ENCODE measurements around the gene RPS29. TPM values are rescaled to one million over a fixed set of nuclear protein-coding genes. Genes with fewer than 3 reads are reported as not detected.
A peak's percentile ranks its signal among the peaks of the same experiment; 100 is the strongest.

The RPS29 gene
- total RNA-seq, 1 donor from 2014 or later = 3,259 TPM

- CTCF ChIA-PET = interaction anchor here (1.3 to 3.5 kb wide), 4 partner anchors 11 to 25 kb away, joined by 4 to 32 read pairs (median 10); partner anchors contain the start of genes MGAT2, RPL36AL and RPS29
- DNase-seq = no peak
- peaks cover 24% of the 10 kb centered on the region for H3K36me3 Mint-ChIP-seq (ENCODE audit: low read depth)
- peak overlapping the region; percentile 96 for H3K27ac Mint-ChIP-seq
- peak overlapping the region; percentile 95 for H3K4me3 Mint-ChIP-seq
- peaks cover 65% of the 10 kb centered on the region for H3K4me1 Mint-ChIP-seq
- no peaks in the 10 kb centered on the region for H3K9me3 Mint-ChIP-seq
- intact Hi-C loops (cut with micrococcal nuclease) = loop anchor here (1.0 to 10.0 kb wide), 7 partner anchors 12 to 937 kb away; partner anchors contain the start of genes DMAC2L, KLHDC2, L2HGDH and MAP4K5
- H3K27me3 Mint-ChIP-seq = no peaks in the 10 kb centered on the region
- POLR2A ChIA-PET = interaction anchor here (1.0 to 8.5 kb wide), 14 partner anchors 9 to 518 kb away, joined by 3 to 293 read pairs (median 5); partner anchors contain the start of genes DNAAF2, KLHDC2, MGAT2 and NEMF
- TF ChIP-seq, protein P1, sequence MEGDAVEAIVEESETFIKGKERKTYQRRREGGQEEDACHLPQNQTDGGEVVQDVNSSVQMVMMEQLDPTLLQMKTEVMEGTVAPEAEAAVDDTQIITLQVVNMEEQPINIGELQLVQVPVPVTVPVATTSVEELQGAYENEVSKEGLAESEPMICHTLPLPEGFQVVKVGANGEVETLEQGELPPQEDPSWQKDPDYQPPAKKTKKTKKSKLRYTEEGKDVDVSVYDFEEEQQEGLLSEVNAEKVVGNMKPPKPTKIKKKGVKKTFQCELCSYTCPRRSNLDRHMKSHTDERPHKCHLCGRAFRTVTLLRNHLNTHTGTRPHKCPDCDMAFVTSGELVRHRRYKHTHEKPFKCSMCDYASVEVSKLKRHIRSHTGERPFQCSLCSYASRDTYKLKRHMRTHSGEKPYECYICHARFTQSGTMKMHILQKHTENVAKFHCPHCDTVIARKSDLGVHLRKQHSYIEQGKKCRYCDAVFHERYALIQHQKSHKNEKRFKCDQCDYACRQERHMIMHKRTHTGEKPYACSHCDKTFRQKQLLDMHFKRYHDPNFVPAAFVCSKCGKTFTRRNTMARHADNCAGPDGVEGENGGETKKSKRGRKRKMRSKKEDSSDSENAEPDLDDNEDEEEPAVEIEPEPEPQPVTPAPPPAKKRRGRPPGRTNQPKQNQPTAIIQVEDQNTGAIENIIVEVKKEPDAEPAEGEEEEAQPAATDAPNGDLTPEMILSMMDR (IDR thresholded peaks at IDR 0.05) = no peak
- ATAC-seq (ENCODE audit: low read depth) = no peak
These were observed 12.0 kb upstream of the RPS29 start for GRCh38 chr14:49598189-49598484.

DNA sequence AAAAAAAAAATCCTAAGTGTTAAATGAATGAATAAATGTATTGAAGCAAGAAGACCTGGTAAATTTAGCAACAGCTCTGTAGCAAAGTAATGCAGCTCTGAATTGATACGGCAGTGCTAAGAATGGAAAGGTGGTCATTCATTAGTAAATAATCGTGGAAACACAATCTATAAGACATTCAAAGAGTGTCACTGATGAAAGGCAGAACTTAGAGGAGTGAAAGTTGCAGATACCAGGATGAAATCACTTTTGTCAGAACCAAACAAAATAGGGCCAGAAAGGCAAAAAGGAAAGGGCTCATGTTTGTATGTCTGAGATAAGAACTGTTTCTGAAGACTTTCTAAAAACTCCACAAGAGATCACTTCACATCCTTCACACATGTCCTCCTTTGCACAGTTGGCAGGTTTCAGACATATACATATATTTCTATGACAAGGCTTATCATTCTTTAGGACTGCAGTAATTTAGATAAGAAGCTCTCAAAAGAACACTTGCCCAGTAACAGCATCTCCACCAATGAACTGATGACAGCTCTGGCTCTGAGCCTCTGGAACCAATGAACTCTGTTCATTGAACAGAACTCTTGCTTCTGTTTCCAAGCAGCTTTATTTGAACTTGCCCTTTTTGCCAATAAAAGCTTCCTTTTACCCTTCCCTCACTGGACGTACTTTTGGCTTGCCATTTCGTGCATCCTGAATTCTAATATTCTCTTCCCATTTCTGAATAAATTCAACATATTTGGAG, 8.3 kb upstream of the RPS29 start:
- Mint-ChIP-seq H3K9me3 (no peaks in the 10 kb centered on the region), H3K27ac (peak overlapping the region; percentile 96), H3K4me1 (peaks cover 59% of the 10 kb centered on the region), H3K27me3 (no peaks in the 10 kb centered on the region), H3K36me3 (ENCODE audit: low read depth) (peaks cover 16% of the 10 kb centered on the region), H3K4me3 (peak overlapping the region; percentile 6)
- ChIA-PET CTCF (interaction anchor here (1.0 to 2.7 kb wide), 4 partner anchors 8 to 173 kb away, joined by 3 to 21 read pairs (median 5); partner anchors contain the start of genes KLHDC2, MGAT2, RPL36AL and RPS29), POLR2A (interaction anchor here (0.6 to 8.5 kb wide), 7 partner anchors 9 to 1235 kb away, joined by 3 to 293 read pairs (median 7); partner anchors contain the start of genes DNAAF2, KLHDC2, MGAT2 and RPL36AL)
- ATAC-seq (ENCODE audit: low read depth) = peak; percentile 11
- TF ChIP-seq, protein P1 (IDR thresholded peaks at IDR 0.05) = no peak
- intact Hi-C loops (cut with micrococcal nuclease) = loop anchor here (5.0 to 10.0 kb wide), 2 partner anchors 878 to 940 kb away; partner anchors contain the start of gene MAP4K5
- DNase-seq = no peak

- CTCF ChIA-PET = interaction anchor here (2.7 kb wide), 1 partner anchor 28 kb away, joined by 7 read pairs; the partner anchor contains the start of genes MGAT2 and RPL36AL
- H3K27ac Mint-ChIP-seq = peak overlapping the region; percentile 96
- no peaks in the 10 kb centered on the region for H3K9me3 Mint-ChIP-seq
- no peaks in the 10 kb centered on the region for H3K27me3 Mint-ChIP-seq
- peaks cover 3% of the 10 kb centered on the region for H3K36me3 Mint-ChIP-seq (ENCODE audit: low read depth)
- POLR2A ChIA-PET = interaction anchor here (7.0 to 8.5 kb wide), 2 partner anchors 28 to 41 kb away, joined by 117 to 293 read pairs; partner anchors contain the start of genes DNAAF2, MGAT2 and RPL36AL
- no peak overlapping the region for H3K4me3 Mint-ChIP-seq
- TF ChIP-seq, protein P1 (IDR thresholded peaks at IDR 0.05) = no peak
- DNase-seq (no peak), ATAC-seq (ENCODE audit: low read depth) (no peak)
- intact Hi-C loops (cut with micrococcal nuclease) = loop anchor here (10.0 kb wide), 1 partner anchor 942 kb away; the partner anchor contains the start of gene MAP4K5
- H3K4me1 Mint-ChIP-seq = peaks cover 50% of the 10 kb centered on the region
These were observed 6.8 kb upstream of the RPS29 start for GRCh38 chr14:49593016-49593415.

GRCh38 chr14:49589387-49589786, 3.2 kb upstream of the RPS29 start:
- CTCF ChIA-PET = no interaction called here
- ATAC-seq (ENCODE audit: low read depth) (no peak), DNase-seq (no peak)
- H3K36me3 Mint-ChIP-seq (ENCODE audit: low read depth) = peaks cover 20% of the 10 kb centered on the region
- intact Hi-C loops (cut with micrococcal nuclease) = loop anchor here (5.0 to 10.0 kb wide), 2 partner anchors 127 to 1655 kb away; partner anchors contain the start of gene TMX1
- no peak overlapping the region for H3K27ac Mint-ChIP-seq
- no peak overlapping the region for H3K4me3 Mint-ChIP-seq
- POLR2A ChIA-PET = interaction anchor here (0.6 to 6.6 kb wide), 3 partner anchors 10 to 31 kb away, joined by 3 to 211 read pairs (median 4); partner anchors contain the start of genes LRR1, MGAT2 and RPL36AL
- TF ChIP-seq, protein P1 (IDR thresholded peaks at IDR 0.05) = no peak
- H3K9me3 Mint-ChIP-seq = no peaks in the 10 kb centered on the region
- peaks cover 35% of the 10 kb centered on the region for H3K4me1 Mint-ChIP-seq
- no peaks in the 10 kb centered on the region for H3K27me3 Mint-ChIP-seq
